H1 (cell line): ENCODE data around the gene RFX3. TPM values are rescaled to one million over a fixed set of nuclear protein-coding genes. Genes with fewer than 3 reads are reported as not detected.

ENCODE experiments used
- CTCF ChIA-PET: fragments of 300-600 bp; sonication (Branson Sonifier 250); formaldehyde crosslinking; loops from one replicate; lab custom pipeline; 2021; ENCODE audit not compliant: partially characterized antibody; lab: Charles Lee
- POLR2A ChIA-PET: fragments of 300-600 bp; sonication (Branson Sonifier 250); formaldehyde crosslinking; loops from one replicate; lab custom pipeline; 2021; ENCODE audit warnings: inconsistent platforms; ENCODE audit not compliant: partially characterized antibody; lab: Charles Lee
- DNase-seq, 2 experiments: peaks; one replicate each; pipeline versions ENCODE4 v3.0.0 to v3.0.0-alpha.2; 2010 to 2022; ENCODE audit warnings: low spot score in 2 of 2, low read depth in 1 of 2, mixed read lengths in 1 of 2
- FAIRE-seq: peaks from 2 replicates; lab custom pipeline; 2011; peaks lifted over from hg19 to GRCh38; lab: Jason Lieb, UNC
- H2AFZ ChIP-seq: 2 replicates; pipeline ENCODE4 v1.8.1; 2012; ENCODE audit warnings: low read length, inconsistent platforms
- H2AK5ac ChIP-seq: 2 replicates; pipeline ENCODE4 v1.6.1; 2013; ENCODE audit warnings: low read depth, low read length
- H2BK120ac ChIP-seq: replicated peaks from 2 replicates; pipeline ENCODE3; 2013; ENCODE audit warnings: low read depth, low read length, inconsistent platforms
- H2BK12ac ChIP-seq: 2 replicates; pipeline ENCODE4 v1.6.1; 2013; ENCODE audit warnings: low read depth, low read length
- H2BK15ac ChIP-seq: 2 replicates; pipeline ENCODE4 v1.6.1; 2013; ENCODE audit warnings: low read length
- H2BK20ac ChIP-seq: 2 replicates; pipeline ENCODE4 v1.6.1; 2013; ENCODE audit warnings: low read length
- H2BK5ac ChIP-seq: 2 replicates; pipeline ENCODE4 v1.6.1; 2013; ENCODE audit warnings: low read depth, low read length
- H3K14ac ChIP-seq: 2 replicates; pipeline ENCODE4 v1.6.1; 2013; ENCODE audit warnings: inconsistent platforms; ENCODE audit not compliant: insufficient read length
- H3K18ac ChIP-seq: 2 replicates; pipeline ENCODE4 v1.6.1; 2013; ENCODE audit warnings: low read length; ENCODE audit errors: extremely low read depth
- H3K23ac ChIP-seq: 2 replicates; pipeline ENCODE4 v1.6.1; 2013; ENCODE audit warnings: inconsistent platforms; ENCODE audit not compliant: insufficient read length
- H3K23me2 ChIP-seq: 2 replicates; pipeline ENCODE4 v1.6.1; 2013; ENCODE audit warnings: low read depth, low read length
- H3K27ac ChIP-seq: 2 replicates; pipeline ENCODE4 v1.6.1; 2011; ENCODE audit warnings: low read depth, low read length, inconsistent platforms
- H3K27me3 ChIP-seq, 4 experiments: replicated peaks in 1 of 4; 1 replicate in 1 of 4; 2 replicates in 3 of 4; pipeline versions ENCODE4 v1.6.1 to v1.8.1; 2011 to 2013; ENCODE audit warnings: low read length in 3 of 4, mild to moderate bottlenecking in 3 of 4, inconsistent platforms in 2 of 4, mixed read lengths in 2 of 4, moderate library complexity in 1 of 4; ENCODE audit not compliant: control insufficient read depth in 3 of 4, insufficient read depth in 3 of 4; ENCODE audit errors: extremely low read depth in 1 of 4
- H3K36me3 ChIP-seq, 4 experiments: 2 replicates each; pipeline versions ENCODE4 v1.6.1 to v1.8.1; 2011 to 2013; ENCODE audit warnings: mild to moderate bottlenecking in 4 of 4, low read length in 3 of 4, moderate library complexity in 2 of 4, control low read depth in 1 of 4, inconsistent platforms in 1 of 4; ENCODE audit not compliant: insufficient read depth in 4 of 4, control insufficient read depth in 2 of 4
- H3K4ac ChIP-seq: replicated peaks from 2 replicates; pipeline ENCODE3; 2013; ENCODE audit warnings: low read length, low read depth, mixed read lengths, inconsistent platforms; ENCODE audit not compliant: insufficient read length
- H3K4me1 ChIP-seq, 4 experiments: replicated peaks in 1 of 4; 1 replicate in 1 of 4; 2 replicates in 3 of 4; pipeline versions ENCODE4 v1.6.1 to v1.8.1; 2011 to 2013; ENCODE audit warnings: low read length in 3 of 4, inconsistent platforms in 2 of 4, mixed read lengths in 1 of 4; ENCODE audit not compliant: insufficient read depth in 4 of 4, control insufficient read depth in 3 of 4
- H3K4me2 ChIP-seq, 2 experiments: 2 replicates each; pipeline versions ENCODE4 v1.6.1 to v1.8.1; 2011 to 2013; ENCODE audit warnings: low read depth in 2 of 2, low read length in 2 of 2, control low read depth in 1 of 2, inconsistent platforms in 1 of 2, mild to moderate bottlenecking in 1 of 2; ENCODE audit not compliant: insufficient read depth in 1 of 2
- H3K4me3 ChIP-seq, 4 experiments: fragments of 200-600, 300-600 bp in 1 of 4; sonication (generic), shearing (Covaris generic), sonication (Bioruptor Twin) in 1 of 4; 2 replicates each; pipeline versions ENCODE4 v1.5.1 to v1.8.1; 2011 to 2016; ENCODE audit warnings: low read length in 4 of 4, low read depth in 3 of 4, control low read depth in 2 of 4, inconsistent platforms in 2 of 4, mild to moderate bottlenecking in 2 of 4, mixed read lengths in 1 of 4, moderate library complexity in 1 of 4; ENCODE audit not compliant: insufficient read depth in 2 of 4; ENCODE audit errors: extremely low read depth in 1 of 4
- H3K56ac ChIP-seq: replicated peaks from 2 replicates; pipeline ENCODE3; 2013; ENCODE audit warnings: low read depth, mild to moderate bottlenecking, mixed read lengths, low read length, inconsistent platforms; ENCODE audit not compliant: insufficient read length
- H3K79me1 ChIP-seq: 2 replicates; pipeline ENCODE4 v1.6.1; 2013; ENCODE audit warnings: low read depth, low read length, control low read depth
- H3K79me2 ChIP-seq, 2 experiments: 2 replicates each; pipeline versions ENCODE4 v1.6.1 to v1.8.1; 2012 to 2013; ENCODE audit warnings: low read length in 2 of 2, mild to moderate bottlenecking in 2 of 2, inconsistent platforms in 1 of 2; ENCODE audit not compliant: insufficient read depth in 2 of 2, control insufficient read depth in 1 of 2
- H3K9ac ChIP-seq, 4 experiments: replicated peaks in 1 of 4; 1 replicate in 1 of 4; 2 replicates in 3 of 4; pipeline versions ENCODE4 v1.6.1 to v1.8.1; 2011 to 2013; ENCODE audit warnings: low read depth in 3 of 4, low read length in 3 of 4, control low read depth in 2 of 4, mild to moderate bottlenecking in 2 of 4, moderate library complexity in 2 of 4, inconsistent platforms in 1 of 4; ENCODE audit errors: extremely low read depth in 1 of 4
- H3K9me3 ChIP-seq, 2 experiments: 2 replicates each; pipeline versions ENCODE4 v1.6.1 to v1.8.1; 2012 to 2013; ENCODE audit warnings: mild to moderate bottlenecking in 2 of 2, moderate library complexity in 2 of 2, control low read depth in 1 of 2, inconsistent platforms in 1 of 2, low read depth in 1 of 2, low read length in 1 of 2, mixed read lengths in 1 of 2; ENCODE audit not compliant: insufficient read depth in 2 of 2
- H4K20me1 ChIP-seq, 2 experiments: replicated peaks in 1 of 2; 2 replicates each; pipeline versions ENCODE3 to v1.8.1; 2011 to 2013; ENCODE audit warnings: inconsistent platforms in 2 of 2, low read length in 2 of 2, mild to moderate bottlenecking in 1 of 2; ENCODE audit not compliant: insufficient read depth in 2 of 2, control insufficient read depth in 1 of 2
- H4K5ac ChIP-seq: 2 replicates; pipeline ENCODE4 v1.6.1; 2013; ENCODE audit warnings: low read length, low read depth, mixed read lengths, inconsistent platforms; ENCODE audit not compliant: insufficient read length
- H4K8ac ChIP-seq: 2 replicates; pipeline ENCODE4 v1.8.0; 2013; ENCODE audit warnings: mild to moderate bottlenecking, moderate library complexity, low read length, inconsistent platforms; ENCODE audit not compliant: insufficient read depth; ENCODE audit errors: extremely low read depth
- H4K91ac ChIP-seq: replicated peaks from 2 replicates; pipeline ENCODE3; 2013; ENCODE audit warnings: low read length, mixed read lengths, inconsistent platforms; ENCODE audit not compliant: insufficient read length
- BRCA1 ChIP-seq: IDR thresholded peaks from 2 replicates; pipeline ENCODE4 v1.6.1; 2012; ENCODE audit warnings: low read depth, low read length, improper control_type of control experiment
- NRF1 ChIP-seq: IDR thresholded peaks from 2 replicates; pipeline ENCODE4 v1.6.1; 2011; ENCODE audit warnings: mild to moderate bottlenecking, low read depth, low read length, improper control_type of control experiment
- RNF2 ChIP-seq: fragments of 200-900, 300-1000 bp; sonication (generic); IDR thresholded peaks from 2 replicates; pipeline ENCODE4 v1.7.1; 2016; ENCODE audit warnings: borderline replicate concordance, low read depth, mild to moderate bottlenecking, antibody characterized with exemption, low read length; ENCODE audit not compliant: poor library complexity, severe bottlenecking; ENCODE audit errors: missing control alignments
- TBP ChIP-seq: IDR thresholded peaks from 2 replicates; pipeline ENCODE4 v1.6.1; 2011; ENCODE audit warnings: low read depth, low read length, improper control_type of control experiment
- WGBS, 2 experiments: shearing (Covaris generic) in 1 of 2; methylation state at CpG; one replicate each; pipeline versions ENCODE4 v1.1.6 to v1.1.7; 2013 to 2015; ENCODE audit warnings: low lambda C conversion rate in 2 of 2, mixed read lengths in 2 of 2, inconsistent platforms in 1 of 2, low coverage in 1 of 2, missing lambda C conversion rate in 1 of 2; ENCODE audit not compliant: insufficient replicate concordance in 2 of 2, insufficient coverage in 1 of 2, insufficient read length in 1 of 2; ENCODE audit errors: extremely low coverage in 1 of 2, missing lambda C conversion rate in 1 of 2; 5-methylcytosine and 5-hydroxymethylcytosine counted together
- polyA plus RNA-seq, 7 experiments: library from polyadenylated mRNA; depleted of rRNA in 3 of 7; stranded (reverse) in 5 of 7; unstranded in 2 of 7; fragments of >200 nt in 5 of 7; fragments of 200-250 nt in 2 of 7; gene quantifications; 1 replicate in 5 of 7; 2 replicates in 1 of 7; 4 replicates in 1 of 7; pipeline versions ENCODE4 v1.2.1 to v1.2.3, GENCODE V29; 2011 to 2013; ENCODE audit warnings: missing spikeins in 2 of 7, mixed read lengths in 2 of 7
- total RNA-seq: library from RNA; stranded (reverse); fragmentation: NEBNext Ultra II Directional; extraction: Animal tissue kit (Norgen Biotek cat#: 25700); gene quantifications from 2 replicates; pipeline ENCODE4 v1.2.1, GENCODE V29; 2021
- TF ChIP-seq, protein P1 (sequence below): IDR thresholded peaks from 2 replicates; pipeline ENCODE4 v1.6.1; 2011; ENCODE audit warnings: low read depth, mild to moderate bottlenecking, low read length; ENCODE audit not compliant: insufficient read depth

The RFX3 gene
- total and polyA plus RNA-seq, 2 of the 8 experiments (the other 6 are each of a cell fraction or from before 2014, with no cell fraction given) = 4.9 to 22.6 TPM

DNA sequence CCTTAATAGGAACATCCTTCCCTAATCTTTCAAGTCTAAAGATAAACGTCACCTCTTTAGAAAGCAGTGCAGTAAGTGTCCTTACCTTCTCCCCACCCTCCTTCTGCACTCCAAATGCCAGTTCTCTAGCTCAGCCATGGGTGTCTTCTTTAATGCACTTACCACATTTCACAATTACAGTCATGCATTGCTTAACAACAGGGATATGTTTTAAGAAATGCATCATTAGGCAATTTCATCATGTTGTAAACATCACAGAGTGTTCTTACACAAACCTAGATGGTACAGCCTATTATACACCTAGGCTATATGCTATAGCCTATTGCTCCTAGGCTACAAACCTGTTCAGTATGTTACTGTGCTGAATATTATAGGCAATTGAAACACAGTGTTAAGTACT lies 91.2 kb downstream of the RFX3 start:
- TF ChIP-seq, protein P1, sequence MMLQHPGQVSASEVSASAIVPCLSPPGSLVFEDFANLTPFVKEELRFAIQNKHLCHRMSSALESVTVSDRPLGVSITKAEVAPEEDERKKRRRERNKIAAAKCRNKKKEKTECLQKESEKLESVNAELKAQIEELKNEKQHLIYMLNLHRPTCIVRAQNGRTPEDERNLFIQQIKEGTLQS = no peak
- no peak for TF ChIP-seq NRF1
- TF ChIP-seq TBP = no peak
- TF ChIP-seq RNF2 = no peak
- no peak for TF ChIP-seq BRCA1
- WGBS, 2 experiments = 89% methylated on average over 1 of the region's 1 CpG; no CpG with 5 or more reads in 1 of the 2 experiments
- H3K9me3 ChIP-seq = no peaks in the 10 kb centered on the region

More for the DNA sequence above, 91.2 kb downstream of the RFX3 start:
- H3K4me1 ChIP-seq = no peaks in the 10 kb centered on the region
- no peak overlapping the region for H4K91ac ChIP-seq
- no peak overlapping the region for H2AFZ ChIP-seq
- no peak overlapping the region for H2BK120ac ChIP-seq
- H4K8ac ChIP-seq = no peak overlapping the region
- H3K4me3 ChIP-seq = no peak overlapping the region
- ChIA-PET POLR2A (interaction anchor here (0.7 kb wide), 1 partner anchor 92 kb away, joined by 3 read pairs; no protein-coding TSS in a partner anchor), CTCF (no interaction called here)
- H2BK5ac ChIP-seq = no peak overlapping the region
- H3K18ac ChIP-seq = no peak overlapping the region
- H3K9ac ChIP-seq = no peak overlapping the region
- H3K79me1 ChIP-seq = no peaks in the 10 kb centered on the region
- no peaks in the 10 kb centered on the region for H3K36me3 ChIP-seq
- H4K20me1 ChIP-seq = no peaks in the 10 kb centered on the region
- no peak overlapping the region for H3K4ac ChIP-seq
- H3K4me2 ChIP-seq = no peak overlapping the region
- H2BK20ac ChIP-seq = no peak overlapping the region
- no peaks in the 10 kb centered on the region for H3K27me3 ChIP-seq
- no peaks in the 10 kb centered on the region for H3K23me2 ChIP-seq
- no peak overlapping the region for H3K14ac ChIP-seq
- no peak for FAIRE-seq
- H3K27ac ChIP-seq = no peak overlapping the region
- no peak overlapping the region for H3K23ac ChIP-seq
- H2BK15ac ChIP-seq = no peak overlapping the region
- no peak overlapping the region for H4K5ac ChIP-seq
- H3K79me2 ChIP-seq = peaks cover 0 to 2% of the 10 kb centered on the region in 2 experiments; a peak in 1 of 4 replicates
- no peak for DNase-seq
- no peak overlapping the region for H2BK12ac ChIP-seq
- H3K56ac ChIP-seq = no peak overlapping the region
- no peak overlapping the region for H2AK5ac ChIP-seq
